Pancreas (tissue), 10 donors: Measurements from ENCODE around the gene PTPRM. TPM values are rescaled to one million over a fixed set of nuclear protein-coding genes. Genes with fewer than 3 reads are reported as not detected.

Source experiments
- ATAC-seq, 4 donors: fragments of 200-7000 bp; cut with Tn5 transposase; one replicate each; pipeline versions ENCODE4 v1.8.0 to v1.9.1; 2020; ENCODE audit warnings: mild to moderate bottlenecking in 4 of 4, moderate library complexity in 4 of 4
- DNase-seq, 6 donors: peaks; one replicate each; pipeline ENCODE4 v3.0.0-alpha.2; 2020
- FAIRE-seq: peaks from 2 replicates; lab custom pipeline; 2012; peaks lifted over from hg19 to GRCh38; lab: Jason Lieb, UNC
- H3K27ac ChIP-seq, 4 donors: fragments of 200-600 bp; sonication (generic); 1 replicate in 3 of 4; 2 replicates in 1 of 4; pipeline versions ENCODE4 v1.5.0 to v1.8.0; 2020
- H3K27me3 ChIP-seq, 4 donors: fragments of 200-600 bp; one replicate each; pipeline ENCODE4 v1.8.0; 2021
- H3K36me3 ChIP-seq, 3 donors: fragments of 200-600 bp; sonication (generic) in 1 of 3; one replicate each; pipeline versions ENCODE4 v1.5.0 to v1.8.0; 2020 to 2021
- H3K4me1 ChIP-seq, 3 donors: fragments of 200-600 bp; one replicate each; pipeline ENCODE4 v1.8.0; 2021
- H3K4me3 ChIP-seq, 4 donors: fragments of 200-600 bp; sonication (generic) in 2 of 4; one replicate each; pipeline versions ENCODE4 v1.5.0 to v1.8.0; 2020 to 2021
- H3K9me3 ChIP-seq, 4 donors: fragments of 200-600 bp; one replicate each; pipeline ENCODE4 v1.8.0; 2021
- WGBS, 2 donors: extraction: QIAGEN DNeasy Blood & Tissue Kit; methylation state at CpG; one replicate each; pipeline ENCODE4 v1.1.7; 2013; 5-methylcytosine and 5-hydroxymethylcytosine counted together
- intact Hi-C, 3 donors: fragments of 100-400 bp; cut with DNase I; formaldehyde crosslinking; loops; one replicate each; pipeline versions ENCODE4 v1.11.1 to v1.14.2; 2022
- polyA plus RNA-seq, 2 donors: library from polyadenylated mRNA; stranded (reverse); fragments of 200-250 nt; gene quantifications; one replicate each; pipeline ENCODE4 v1.2.3, GENCODE V29; 2013
- total RNA-seq, 6 donors: library from RNA; stranded (reverse); fragmentation: NEBNext Ultra II Directional in 4 of 6; extraction: Animal tissue kit (Norgen Biotek cat#: 25700) in 4 of 6; gene quantifications; one replicate each; pipeline versions ENCODE4 v1.2.1 to v1.2.4, GENCODE V29; 2021 to 2023
- TF ChIP-seq, protein P1 (sequence below), 4 donors: fragments of 200-600 bp; sonication (generic) in 3 of 4; IDR thresholded peaks; one replicate each; pipeline versions ENCODE4 v1.5.0 to v1.8.0; 2021; ENCODE audit warnings: antibody characterized with exemption in 4 of 4
- donor health status: healthy with polysubstance abuse.
- donor health status: DM: no; HTN: no; CAD: no; lungs with moderate emphysema.
- donor health status: DM: no; HTN: no; CAD: no.
- donor health status: control.
- donor health status: control.
- donor health status: Bipolar disorder and iron deficiency.
- donor health status: DM: yes; HTN: yes; CAD: no.
- donor health status: DM: no; HTN: no; CAD: no.
- donor health status: DM: no; HTN: no; CAD: no.
- donor health status: DM: yes; HTN: yes; CAD: no.

PTPRM gene
- total and polyA plus RNA-seq, 8 donors = 14.5 to 50.7 (median 19.7) TPM

- DNase-seq (no peak), FAIRE-seq (no peak), ATAC-seq (no peak)
- no peak overlapping the region for H3K27ac ChIP-seq
- H3K36me3 ChIP-seq = no peaks in the 10 kb centered on the region
- no peaks in the 10 kb centered on the region for H3K9me3 ChIP-seq
- H3K27me3 ChIP-seq = no peaks in the 10 kb centered on the region
- no peak overlapping the region for H3K4me3 ChIP-seq
- 86 to 89% methylated on average over 3 of the region's 3 CpGs for WGBS, 2 donors
- H3K4me1 ChIP-seq = no peaks in the 10 kb centered on the region
- TF ChIP-seq, protein P1, sequence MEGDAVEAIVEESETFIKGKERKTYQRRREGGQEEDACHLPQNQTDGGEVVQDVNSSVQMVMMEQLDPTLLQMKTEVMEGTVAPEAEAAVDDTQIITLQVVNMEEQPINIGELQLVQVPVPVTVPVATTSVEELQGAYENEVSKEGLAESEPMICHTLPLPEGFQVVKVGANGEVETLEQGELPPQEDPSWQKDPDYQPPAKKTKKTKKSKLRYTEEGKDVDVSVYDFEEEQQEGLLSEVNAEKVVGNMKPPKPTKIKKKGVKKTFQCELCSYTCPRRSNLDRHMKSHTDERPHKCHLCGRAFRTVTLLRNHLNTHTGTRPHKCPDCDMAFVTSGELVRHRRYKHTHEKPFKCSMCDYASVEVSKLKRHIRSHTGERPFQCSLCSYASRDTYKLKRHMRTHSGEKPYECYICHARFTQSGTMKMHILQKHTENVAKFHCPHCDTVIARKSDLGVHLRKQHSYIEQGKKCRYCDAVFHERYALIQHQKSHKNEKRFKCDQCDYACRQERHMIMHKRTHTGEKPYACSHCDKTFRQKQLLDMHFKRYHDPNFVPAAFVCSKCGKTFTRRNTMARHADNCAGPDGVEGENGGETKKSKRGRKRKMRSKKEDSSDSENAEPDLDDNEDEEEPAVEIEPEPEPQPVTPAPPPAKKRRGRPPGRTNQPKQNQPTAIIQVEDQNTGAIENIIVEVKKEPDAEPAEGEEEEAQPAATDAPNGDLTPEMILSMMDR (IDR thresholded peaks at IDR 0.05) = no peak
- intact Hi-C loops = no loop called here
Measured at GRCh38 chr18:7604361-7604760, 37.2 kb downstream of the PTPRM start.

GRCh38 chr18:7605705-7606104, 38.6 kb downstream of the PTPRM start:
- no peaks in the 10 kb centered on the region for H3K4me1 ChIP-seq
- FAIRE-seq (no peak), DNase-seq (no peak), ATAC-seq (no peak)
- no peaks in the 10 kb centered on the region for H3K9me3 ChIP-seq
- no peak overlapping the region for H3K27ac ChIP-seq
- no peak overlapping the region for H3K4me3 ChIP-seq
- 97 to 98% methylated on average over 2 of the region's 2 CpGs for WGBS, 2 donors
- H3K27me3 ChIP-seq = no peaks in the 10 kb centered on the region
- TF ChIP-seq, protein P1 (IDR thresholded peaks at IDR 0.05) = no peak
- H3K36me3 ChIP-seq = no peaks in the 10 kb centered on the region
- intact Hi-C loops = no loop called here

DNA sequence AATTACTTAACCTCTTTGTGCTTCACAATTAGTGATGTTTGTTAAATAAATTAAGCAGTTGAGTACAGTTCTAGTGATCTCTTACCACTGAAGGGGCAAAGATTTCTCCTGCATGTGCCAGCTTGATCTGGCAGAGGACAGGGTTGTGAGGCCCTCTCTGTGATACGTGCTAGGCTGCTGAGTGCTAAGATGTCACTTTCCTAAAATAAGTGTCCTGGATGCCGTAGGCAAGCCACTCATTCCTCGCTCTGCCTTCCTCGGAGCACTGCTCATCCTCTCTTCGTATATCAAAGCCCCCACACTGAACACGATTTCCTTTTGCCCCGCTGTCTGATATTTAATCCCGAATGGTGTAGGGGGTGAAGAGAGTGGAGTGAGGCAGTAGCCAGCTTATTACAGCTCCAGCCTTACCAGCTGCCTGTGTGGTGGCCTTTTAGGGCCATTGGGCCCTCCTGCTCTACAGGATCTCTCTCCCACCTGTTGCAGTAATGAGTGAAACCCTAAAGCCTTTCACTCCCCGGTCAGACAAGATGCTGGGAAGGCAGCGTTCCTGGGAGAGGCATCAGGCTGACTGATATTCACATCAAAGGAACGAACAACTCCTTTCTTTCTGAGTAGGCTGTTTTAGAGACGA, 40.5 kb downstream of the PTPRM start:
- Histone ChIP-seq H3K27me3 (no peaks in the 10 kb centered on the region), H3K4me1 (peaks cover 0 to 3% (median 0%) of the 10 kb centered on the region in 3 donors), H3K27ac (no peak overlapping the region), H3K4me3 (no peak overlapping the region), H3K9me3 (no peaks in the 10 kb centered on the region), H3K36me3 (no peaks in the 10 kb centered on the region)
- intact Hi-C loops = no loop called here
- FAIRE-seq = no peak
- ATAC-seq = no peak
- 87 to 90% methylated on average over 12 of the region's 12 CpGs for WGBS, 2 donors
- TF ChIP-seq, protein P1 (IDR thresholded peaks at IDR 0.05) = no peak
- no peak for DNase-seq

DNA sequence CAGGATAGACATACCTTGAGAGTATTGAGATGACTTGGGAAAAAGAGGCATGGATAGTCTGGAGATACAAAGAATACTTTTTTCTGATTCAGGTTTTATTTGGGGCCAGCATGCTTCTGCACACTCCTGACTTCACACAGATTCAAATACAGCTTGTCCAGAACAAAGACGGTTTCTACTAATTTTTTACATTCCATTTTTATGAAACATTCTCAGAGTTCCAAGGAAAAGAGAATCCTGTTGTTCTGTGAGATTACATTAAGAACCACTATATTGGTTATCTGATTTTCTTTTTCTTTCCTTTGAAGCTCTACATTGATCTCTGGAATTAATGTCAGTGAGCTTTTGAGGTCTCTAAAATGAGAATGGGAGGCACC, 41.0 kb downstream of the PTPRM start:
- peak overlapping the region in 1 of 4 donors; percentile 11 for H3K27ac ChIP-seq
- no peak overlapping the region for H3K4me3 ChIP-seq
- H3K36me3 ChIP-seq = no peaks in the 10 kb centered on the region
- WGBS, 2 donors = 60 to 64% methylated on average over 1 of the region's 1 CpG
- no peak for FAIRE-seq
- DNase-seq = no peak
- intact Hi-C loops = no loop called here
- H3K27me3 ChIP-seq = no peaks in the 10 kb centered on the region
- H3K4me1 ChIP-seq = peaks cover 0 to 3% (median 0%) of the 10 kb centered on the region in 3 donors
- peak in 1 of 4 donors; percentile 12 for ATAC-seq
- TF ChIP-seq, protein P1 (IDR thresholded peaks at IDR 0.05) = no peak
- no peaks in the 10 kb centered on the region for H3K9me3 ChIP-seq

DNA sequence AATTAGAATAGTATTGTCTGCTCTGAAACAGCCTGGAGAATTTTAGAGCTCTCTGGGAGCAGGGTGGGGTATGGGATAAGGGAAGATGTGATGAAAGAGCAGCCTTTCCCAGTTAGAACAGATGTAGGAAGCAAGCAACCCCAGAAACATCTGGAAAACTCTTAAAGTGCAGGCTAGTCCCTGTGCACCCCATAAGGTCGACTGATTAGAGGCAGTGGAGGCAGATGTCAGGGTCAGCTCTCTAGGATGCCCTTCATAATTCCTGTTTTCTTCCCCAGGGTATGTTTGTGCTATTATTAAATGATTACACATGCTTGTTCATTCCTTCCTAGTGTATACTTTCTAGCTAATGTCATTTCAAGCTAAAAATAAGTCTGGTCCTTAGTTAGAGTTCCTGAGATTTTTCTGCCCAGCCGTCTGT, 41.7 kb downstream of the PTPRM start:
- no peak for DNase-seq
- H3K4me3 ChIP-seq = no peak overlapping the region
- FAIRE-seq = no peak
- ATAC-seq = peak in 2 of 4 donors; percentile 27 to 35
- intact Hi-C loops = no loop called here
- TF ChIP-seq, protein P1 (IDR thresholded peaks at IDR 0.05) = no peak
- 57 to 72% methylated on average over 2 of the region's 2 CpGs for WGBS, 2 donors
- peak overlapping the region in 1 of 4 donors; percentile 11 for H3K27ac ChIP-seq
- H3K36me3 ChIP-seq = no peaks in the 10 kb centered on the region
- no peaks in the 10 kb centered on the region for H3K27me3 ChIP-seq
- H3K4me1 ChIP-seq = peaks cover 0 to 7% (median 4%) of the 10 kb centered on the region in 3 donors
- no peaks in the 10 kb centered on the region for H3K9me3 ChIP-seq
